PC-9 (cell line): ENCODE data around the gene TGFBR3. TPM values are rescaled to one million over a fixed set of nuclear protein-coding genes. Genes with fewer than 3 reads are reported as not detected.
A peak's percentile ranks its signal among the peaks of the same experiment; 100 is the strongest.

ENCODE experiments used
- BruUV-seq: library from RNA; stranded (reverse); fragments of 400-500 nt; replicated peaks from 2 replicates; lab custom pipeline; 2021; lab: Mats Ljungman, UMichigan
- CTCF ChIA-PET: fragments of 300-600 bp; sonication (Branson Sonifier 250); formaldehyde crosslinking; loops from one replicate; lab custom pipeline; 2022; ENCODE audit warnings: antibody characterized with exemption; lab: Charles Lee
- POLR2A ChIA-PET: fragments of 300-600 bp; sonication (Branson Sonifier 250); formaldehyde crosslinking; loops from one replicate; lab custom pipeline; 2022; ENCODE audit warnings: antibody characterized with exemption; ENCODE audit not compliant: unreplicated experiment; lab: Charles Lee
- DNase-seq, 2 experiments: peaks; one replicate each; pipeline versions ENCODE4 v3.0.0 to v3.0.0-alpha.2; 2015 to 2022; ENCODE audit warnings: mixed read lengths in 1 of 2
- H2AFZ ChIP-seq: fragments of 200-600 bp; sonication (generic); 2 replicates; pipeline ENCODE4 v1.8.1; 2017; ENCODE audit warnings: antibody characterized with exemption
- H3F3A ChIP-seq: fragments of 200-600 bp; sonication (generic); 2 replicates; pipeline ENCODE4 v1.8.1; 2017; ENCODE audit warnings: antibody characterized with exemption, mild to moderate bottlenecking, low read depth; ENCODE audit not compliant: insufficient read depth
- H3K27ac ChIP-seq: fragments of 200-600 bp; sonication (generic); 2 replicates; pipeline ENCODE4 v1.6.1; 2016; ENCODE audit warnings: mixed run types
- H3K27me3 ChIP-seq: fragments of 200-600 bp; sonication (generic); 2 replicates; pipeline ENCODE4 v1.6.1; 2016; ENCODE audit warnings: low read depth, mixed run types; ENCODE audit not compliant: insufficient read depth
- H3K36me3 ChIP-seq: fragments of 200-600 bp; sonication (generic); 2 replicates; pipeline ENCODE4 v1.6.1; 2016; ENCODE audit warnings: low read depth, mixed run types
- H3K4me1 ChIP-seq: fragments of 200-600 bp; sonication (generic); replicated peaks from 2 replicates; pipeline ENCODE4 v1.6.1; 2016; ENCODE audit warnings: mixed run types; ENCODE audit not compliant: insufficient read depth
- H3K4me2 ChIP-seq: fragments of 200-600 bp; sonication (generic); 2 replicates; pipeline ENCODE4 v1.6.1; 2017; ENCODE audit warnings: mixed run types
- H3K4me3 ChIP-seq: fragments of 200-600 bp; sonication (generic); 2 replicates; pipeline ENCODE4 v1.6.1; 2016; ENCODE audit warnings: mixed run types
- H3K79me2 ChIP-seq: fragments of 200-600 bp; sonication (generic); 2 replicates; pipeline ENCODE4 v1.6.1; 2017; ENCODE audit warnings: low read depth, mixed run types
- H3K9me2 ChIP-seq: fragments of 200-600 bp; sonication (generic); 2 replicates; pipeline ENCODE4 v1.8.1; 2017; ENCODE audit warnings: mild to moderate bottlenecking; ENCODE audit not compliant: insufficient read depth
- H3K9me3 ChIP-seq: fragments of 200-600 bp; sonication (generic); 2 replicates; pipeline ENCODE4 v1.8.1; 2016; ENCODE audit warnings: low read depth; ENCODE audit not compliant: insufficient read depth
- H4K20me1 ChIP-seq: fragments of 200-600 bp; sonication (generic); 2 replicates; pipeline ENCODE4 v1.8.1; 2017; ENCODE audit not compliant: insufficient read depth
- EZH2 ChIP-seq: fragments of 200-600 bp; sonication (generic); IDR thresholded peaks from 2 replicates; pipeline ENCODE4 v1.8.0; 2017; ENCODE audit warnings: antibody characterized with exemption, low read depth
- intact Hi-C: fragments of 100-400 bp; cut with micrococcal nuclease; formaldehyde crosslinking; loops from one replicate; pipeline ENCODE4 v1.10.0; 2022; ENCODE audit not compliant: unreplicated experiment
- total RNA-seq: library from RNA; stranded (reverse); gene quantifications from 2 replicates; pipeline ENCODE4 v1.2.3, GENCODE V29; 2021
- TF ChIP-seq, protein P1 (sequence below): fragments of 200-600 bp; sonication (generic); conservative IDR thresholded peaks from 2 replicates; pipeline ENCODE4 v1.6.1; 2017; ENCODE audit warnings: mixed run types, antibody characterized with exemption, mild to moderate bottlenecking, moderate library complexity

The TGFBR3 gene
- total RNA-seq, 1 experiment from 2014 or later, result 1.6 TPM

- Histone ChIP-seq H4K20me1 (no peaks in the 10 kb centered on the region), H3K79me2 (no peaks in the 10 kb centered on the region), H3K9me3 (no peaks in the 10 kb centered on the region), H2AFZ (no peak overlapping the region), H3K4me1 (peaks cover 12% of the 10 kb centered on the region), H3K9me2 (no peaks in the 10 kb centered on the region), H3K27ac (no peak overlapping the region), H3K27me3 (no peaks in the 10 kb centered on the region), H3K4me3 (no peak overlapping the region), H3K4me2 (peak overlapping the region; percentile 4; the same call in 1 of the 2 replicates), H3F3A (no peaks in the 10 kb centered on the region), H3K36me3 (no peaks in the 10 kb centered on the region)
- no peak for TF ChIP-seq EZH2
- TF ChIP-seq, protein P1, sequence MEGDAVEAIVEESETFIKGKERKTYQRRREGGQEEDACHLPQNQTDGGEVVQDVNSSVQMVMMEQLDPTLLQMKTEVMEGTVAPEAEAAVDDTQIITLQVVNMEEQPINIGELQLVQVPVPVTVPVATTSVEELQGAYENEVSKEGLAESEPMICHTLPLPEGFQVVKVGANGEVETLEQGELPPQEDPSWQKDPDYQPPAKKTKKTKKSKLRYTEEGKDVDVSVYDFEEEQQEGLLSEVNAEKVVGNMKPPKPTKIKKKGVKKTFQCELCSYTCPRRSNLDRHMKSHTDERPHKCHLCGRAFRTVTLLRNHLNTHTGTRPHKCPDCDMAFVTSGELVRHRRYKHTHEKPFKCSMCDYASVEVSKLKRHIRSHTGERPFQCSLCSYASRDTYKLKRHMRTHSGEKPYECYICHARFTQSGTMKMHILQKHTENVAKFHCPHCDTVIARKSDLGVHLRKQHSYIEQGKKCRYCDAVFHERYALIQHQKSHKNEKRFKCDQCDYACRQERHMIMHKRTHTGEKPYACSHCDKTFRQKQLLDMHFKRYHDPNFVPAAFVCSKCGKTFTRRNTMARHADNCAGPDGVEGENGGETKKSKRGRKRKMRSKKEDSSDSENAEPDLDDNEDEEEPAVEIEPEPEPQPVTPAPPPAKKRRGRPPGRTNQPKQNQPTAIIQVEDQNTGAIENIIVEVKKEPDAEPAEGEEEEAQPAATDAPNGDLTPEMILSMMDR, result no peak
- ChIA-PET POLR2A (interaction anchor here (0.6 to 0.7 kb wide), 2 partner anchors 27 to 644 kb away, joined by 3 read pairs; no protein-coding TSS in a partner anchor), CTCF (no interaction called here)
- peak in 1 of 2 experiments; percentile 48 for DNase-seq
- BruUV-seq, result no TSS peak
- intact Hi-C loops, result loop anchor here (1.0 kb wide), 1 partner anchor 27 kb away; no protein-coding TSS in a partner anchor
Measured at GRCh38 chr1:91916811-91917460, 31.0 kb upstream of the TGFBR3 start.

GRCh38 chr1:91916046-91916445 lies 30.1 kb upstream of the TGFBR3 start:
- intact Hi-C loops, result no loop called here
- Histone ChIP-seq H3F3A (no peaks in the 10 kb centered on the region), H3K79me2 (no peaks in the 10 kb centered on the region), H2AFZ (no peak overlapping the region), H3K9me2 (no peaks in the 10 kb centered on the region), H3K4me2 (no peak overlapping the region), H4K20me1 (no peaks in the 10 kb centered on the region), H3K36me3 (no peaks in the 10 kb centered on the region), H3K4me3 (no peak overlapping the region), H3K9me3 (no peaks in the 10 kb centered on the region), H3K4me1 (peaks cover 13% of the 10 kb centered on the region), H3K27me3 (no peaks in the 10 kb centered on the region), H3K27ac (no peak overlapping the region)
- BruUV-seq, result no TSS peak
- ChIA-PET CTCF (no interaction called here), POLR2A (no interaction called here)
- no peak for DNase-seq
- TF ChIP-seq EZH2, result no peak
- TF ChIP-seq, protein P1, result no peak

GRCh38 chr1:91913018-91913417 lies 27.1 kb upstream of the TGFBR3 start:
- no peaks in the 10 kb centered on the region for H4K20me1 ChIP-seq
- H2AFZ ChIP-seq, result no peak overlapping the region
- no peaks in the 10 kb centered on the region for H3K27me3 ChIP-seq
- no peak overlapping the region for H3K27ac ChIP-seq
- DNase-seq, result no peak
- H3K4me2 ChIP-seq, result no peak overlapping the region
- POLR2A ChIA-PET, result no interaction called here
- BruUV-seq, result no TSS peak
- H3K4me3 ChIP-seq, result no peak overlapping the region
- no peaks in the 10 kb centered on the region for H3K9me3 ChIP-seq
- no peaks in the 10 kb centered on the region for H3K9me2 ChIP-seq
- H3K79me2 ChIP-seq, result no peaks in the 10 kb centered on the region
- CTCF ChIA-PET, result no interaction called here
- peaks cover 13% of the 10 kb centered on the region for H3K4me1 ChIP-seq
- H3K36me3 ChIP-seq, result no peaks in the 10 kb centered on the region
- no peaks in the 10 kb centered on the region for H3F3A ChIP-seq
- intact Hi-C loops, result no loop called here
- TF ChIP-seq, protein P1, result no peak
